ENCODE results near the gene FBXO31.

- TF ChIP-seq, protein P1, sequence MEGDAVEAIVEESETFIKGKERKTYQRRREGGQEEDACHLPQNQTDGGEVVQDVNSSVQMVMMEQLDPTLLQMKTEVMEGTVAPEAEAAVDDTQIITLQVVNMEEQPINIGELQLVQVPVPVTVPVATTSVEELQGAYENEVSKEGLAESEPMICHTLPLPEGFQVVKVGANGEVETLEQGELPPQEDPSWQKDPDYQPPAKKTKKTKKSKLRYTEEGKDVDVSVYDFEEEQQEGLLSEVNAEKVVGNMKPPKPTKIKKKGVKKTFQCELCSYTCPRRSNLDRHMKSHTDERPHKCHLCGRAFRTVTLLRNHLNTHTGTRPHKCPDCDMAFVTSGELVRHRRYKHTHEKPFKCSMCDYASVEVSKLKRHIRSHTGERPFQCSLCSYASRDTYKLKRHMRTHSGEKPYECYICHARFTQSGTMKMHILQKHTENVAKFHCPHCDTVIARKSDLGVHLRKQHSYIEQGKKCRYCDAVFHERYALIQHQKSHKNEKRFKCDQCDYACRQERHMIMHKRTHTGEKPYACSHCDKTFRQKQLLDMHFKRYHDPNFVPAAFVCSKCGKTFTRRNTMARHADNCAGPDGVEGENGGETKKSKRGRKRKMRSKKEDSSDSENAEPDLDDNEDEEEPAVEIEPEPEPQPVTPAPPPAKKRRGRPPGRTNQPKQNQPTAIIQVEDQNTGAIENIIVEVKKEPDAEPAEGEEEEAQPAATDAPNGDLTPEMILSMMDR (IDR thresholded peaks at IDR 0.05): no peak
- no peak for TF ChIP-seq EZH2 (IDR thresholded peaks at IDR 0.05)
Measured at GRCh38 chr16:87417528-87417910, 33.9 kb upstream of the FBXO31 start.

All from neural progenitor cell (in vitro differentiated cells).